NCI-H1092 treated with DMSO at 0.1 percent for 48 hours (cell line): ENCODE data around the gene POU3F1.

Source experiments
- DNase-seq: peaks from one replicate; lab custom pipeline; 2025; lab: John Stamatoyannopoulos, UW

Gene POU3F1

DNA sequence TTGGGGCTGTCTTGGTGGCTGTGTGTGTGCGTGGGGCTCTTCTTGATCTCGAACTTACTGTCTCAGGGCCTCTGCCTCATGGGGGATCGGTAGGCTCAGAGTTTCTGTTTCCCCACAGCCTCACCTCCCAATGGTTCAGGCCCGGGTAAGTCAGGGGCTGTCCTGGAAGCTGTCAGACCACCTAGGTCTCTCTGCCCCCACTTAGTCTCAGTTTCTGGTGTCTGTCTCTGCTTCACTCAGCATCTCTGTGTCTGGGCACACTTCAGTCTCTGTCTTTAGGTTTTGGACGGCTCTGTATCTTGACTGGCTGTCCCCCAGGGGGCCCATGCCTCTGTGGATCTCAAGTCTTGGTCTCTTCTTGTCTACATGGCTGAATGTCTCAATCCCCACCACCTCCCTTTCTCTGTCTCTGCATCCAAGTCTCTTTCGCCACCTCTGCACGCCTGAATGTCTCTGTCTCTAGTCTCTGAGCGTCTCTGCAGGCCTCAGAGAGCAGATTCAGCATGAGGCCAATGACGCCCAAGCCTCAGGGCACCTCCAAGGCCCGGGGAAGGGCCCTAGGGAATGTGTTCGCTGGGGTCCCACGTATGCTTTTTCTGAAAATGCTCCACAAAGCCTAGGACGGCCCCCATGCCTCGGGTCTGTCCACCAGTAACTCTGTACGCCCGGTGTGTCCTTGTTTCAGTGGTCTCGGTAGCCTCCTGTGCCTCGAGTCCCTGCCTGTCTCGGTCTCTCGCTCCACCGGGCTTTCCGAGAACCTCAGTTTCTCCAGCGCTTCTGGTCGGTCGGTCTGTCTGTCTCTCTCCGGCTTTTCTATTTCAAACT is 42.1 kb downstream of the POU3F1 start:
- no peak for DNase-seq

DNA sequence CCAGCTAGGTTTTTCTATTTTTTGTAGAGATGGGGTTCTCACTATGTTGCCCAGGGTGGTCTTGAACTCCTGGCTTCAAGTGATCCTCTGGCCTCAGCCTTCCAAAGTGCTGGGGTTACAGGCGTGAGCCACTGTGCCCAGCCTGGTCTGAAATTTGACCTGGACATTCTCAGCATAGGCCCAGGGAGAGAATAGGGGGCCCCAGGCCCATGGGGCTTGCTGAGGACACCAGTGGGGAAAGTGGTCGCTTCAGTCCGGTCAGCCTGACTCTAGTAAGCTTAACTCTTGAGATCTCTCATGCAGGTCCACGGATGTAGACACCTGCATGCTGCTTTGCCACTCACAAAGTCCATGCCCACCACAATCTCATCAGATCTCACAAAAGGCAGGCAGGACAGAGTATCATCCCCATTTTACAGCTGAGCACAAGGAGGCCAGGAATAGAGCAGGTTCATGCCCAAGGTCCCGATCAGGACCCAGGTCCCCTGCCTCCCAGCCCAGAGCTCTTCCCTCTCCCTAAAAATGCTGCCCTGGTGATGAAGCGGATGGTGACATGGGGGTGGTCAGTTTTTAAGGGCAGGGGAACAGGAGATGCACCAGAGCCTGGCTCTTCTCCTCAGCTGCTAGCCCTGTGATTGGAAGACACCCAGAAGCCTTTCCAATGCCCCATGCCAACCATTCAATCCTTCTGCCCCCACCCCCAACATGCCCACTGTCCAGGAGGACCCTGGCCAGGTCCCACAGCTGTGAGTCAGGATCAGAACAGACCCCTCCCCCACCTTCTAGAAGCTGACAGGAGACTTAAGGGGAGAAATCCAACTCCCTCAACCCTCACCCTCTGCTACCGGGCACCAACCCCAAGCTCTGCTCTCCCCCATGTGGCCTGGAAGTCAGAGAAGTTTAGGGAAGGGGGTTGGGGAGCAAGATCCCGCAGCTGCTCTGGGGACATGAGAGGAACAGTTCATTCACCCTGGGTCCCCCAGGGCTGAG is 43.0 kb downstream of the POU3F1 start:
- no peak for DNase-seq

DNA sequence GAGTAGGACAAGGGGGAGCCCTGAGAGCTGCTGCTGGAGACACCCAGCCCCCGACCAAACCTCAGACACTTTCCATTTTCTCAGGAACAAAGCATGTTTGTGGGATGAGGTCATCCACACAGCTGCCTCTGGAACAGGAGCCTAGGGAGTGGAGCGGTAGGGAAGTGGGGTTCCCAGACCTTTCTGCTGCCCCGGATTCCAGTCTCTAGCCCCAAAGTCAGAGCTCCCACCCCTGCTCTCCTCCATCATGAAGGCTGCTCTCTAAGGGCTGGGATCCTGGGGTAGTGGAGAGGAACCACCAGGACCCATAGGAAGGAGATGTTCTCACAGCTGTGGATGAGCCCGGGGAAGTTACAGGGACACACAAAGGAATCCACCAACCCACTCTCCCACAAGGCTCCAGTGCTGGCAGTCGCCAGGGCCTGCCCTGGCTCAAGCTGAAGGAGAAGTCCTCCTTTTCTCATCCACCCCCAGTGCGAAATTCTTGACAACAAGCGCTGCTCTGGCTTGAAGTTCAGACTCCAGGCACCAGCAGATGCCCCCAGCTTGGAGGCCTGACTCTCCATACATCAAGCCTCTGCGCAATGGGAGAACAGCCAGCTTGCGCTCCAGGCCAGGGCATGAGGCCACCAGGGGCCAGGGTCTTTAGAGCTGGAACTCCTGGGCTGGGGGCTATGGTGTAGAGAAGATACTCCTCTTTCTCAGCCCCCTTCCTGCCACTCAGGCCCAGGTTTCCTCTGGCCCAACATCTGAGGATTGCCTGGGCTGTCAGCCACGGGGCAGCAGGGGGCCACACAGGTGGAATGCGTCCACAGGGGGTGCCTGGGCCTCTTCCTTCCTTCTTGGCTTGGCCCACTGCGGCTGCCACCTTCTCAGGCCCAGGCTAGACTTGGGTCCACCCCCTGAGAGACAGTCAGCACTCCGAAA is 45.8 kb downstream of the POU3F1 start:
- DNase-seq = no peak

DNA sequence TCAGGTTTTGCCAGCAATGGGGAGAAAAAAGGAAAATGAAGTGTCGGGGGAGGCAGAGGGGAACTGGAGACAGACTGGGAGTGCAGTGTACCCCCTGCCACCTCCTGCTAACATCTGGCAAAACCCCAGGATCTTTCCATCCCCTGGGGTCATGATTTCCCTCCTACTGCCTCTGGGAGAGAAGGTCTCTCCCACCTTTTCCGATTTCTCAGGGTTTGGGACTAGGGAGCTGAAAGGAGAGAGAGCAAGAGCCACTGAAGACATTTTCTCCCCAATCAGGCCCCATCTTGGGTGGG is 46.4 kb downstream of the POU3F1 start:
- no peak for DNase-seq

DNA sequence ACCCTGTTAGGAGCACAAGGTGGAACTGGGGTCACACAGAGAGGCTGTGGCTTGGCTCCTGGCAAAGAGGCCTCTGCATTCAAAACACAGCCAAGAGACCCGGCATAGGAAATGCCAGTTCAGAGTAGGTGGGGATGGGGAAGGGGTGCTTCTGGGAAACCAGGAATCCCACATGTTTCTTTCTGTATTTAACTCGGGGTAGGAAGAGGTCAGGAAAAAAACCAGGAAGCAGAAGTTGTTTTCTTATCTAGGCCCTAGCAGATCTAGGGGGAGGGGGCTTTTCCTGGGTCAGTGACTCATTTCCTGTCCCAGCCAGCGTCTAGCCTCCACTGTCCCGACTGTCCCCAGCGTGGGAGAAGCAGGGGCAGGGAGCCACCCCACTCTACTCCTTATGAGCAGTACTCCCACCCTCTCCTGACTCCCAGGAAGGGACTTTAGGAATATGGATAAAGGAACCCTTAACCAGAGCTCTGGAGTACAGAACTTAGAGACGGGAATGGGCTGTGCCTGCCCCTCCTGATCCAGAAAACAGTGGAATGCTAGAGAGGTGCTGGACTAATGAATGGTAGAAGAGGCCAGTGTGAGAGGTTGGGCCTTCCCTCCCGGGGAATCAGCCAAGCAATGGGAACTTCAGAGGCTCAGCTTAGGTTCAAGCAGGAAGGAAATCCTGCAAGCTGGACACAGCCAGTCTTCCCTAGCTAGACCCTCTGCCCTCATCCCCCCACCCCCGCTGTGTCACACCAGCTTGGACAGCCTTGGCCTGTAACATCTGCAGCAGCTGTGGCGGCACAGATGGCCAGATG is 47.0 kb downstream of the POU3F1 start:
- no peak for DNase-seq

DNA sequence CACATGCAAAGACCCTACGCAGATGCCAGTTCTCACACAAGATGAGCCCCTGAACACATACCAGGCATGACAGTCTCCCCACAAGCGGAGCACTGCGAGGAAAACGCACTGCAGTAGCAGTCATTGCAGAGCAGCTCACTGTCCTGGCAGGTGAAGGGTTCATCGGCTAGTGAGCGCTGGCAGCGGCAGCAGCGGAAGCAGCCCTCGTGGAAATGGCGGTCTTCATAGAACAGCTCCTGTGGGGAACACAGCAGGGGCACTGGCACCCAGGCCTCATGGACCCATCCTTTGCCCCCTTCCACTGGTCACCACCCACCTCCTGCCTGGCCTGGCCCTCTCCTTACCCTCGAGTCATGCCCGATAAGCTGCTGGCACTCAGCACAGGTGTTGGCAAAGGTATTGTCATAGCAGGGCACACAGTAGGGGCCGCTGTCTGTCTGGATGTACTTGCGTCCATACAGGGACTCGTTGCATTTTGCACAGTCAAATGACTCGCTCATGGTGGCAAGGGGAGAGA is 47.6 kb downstream of the POU3F1 start:
- DNase-seq = no peak

DNA sequence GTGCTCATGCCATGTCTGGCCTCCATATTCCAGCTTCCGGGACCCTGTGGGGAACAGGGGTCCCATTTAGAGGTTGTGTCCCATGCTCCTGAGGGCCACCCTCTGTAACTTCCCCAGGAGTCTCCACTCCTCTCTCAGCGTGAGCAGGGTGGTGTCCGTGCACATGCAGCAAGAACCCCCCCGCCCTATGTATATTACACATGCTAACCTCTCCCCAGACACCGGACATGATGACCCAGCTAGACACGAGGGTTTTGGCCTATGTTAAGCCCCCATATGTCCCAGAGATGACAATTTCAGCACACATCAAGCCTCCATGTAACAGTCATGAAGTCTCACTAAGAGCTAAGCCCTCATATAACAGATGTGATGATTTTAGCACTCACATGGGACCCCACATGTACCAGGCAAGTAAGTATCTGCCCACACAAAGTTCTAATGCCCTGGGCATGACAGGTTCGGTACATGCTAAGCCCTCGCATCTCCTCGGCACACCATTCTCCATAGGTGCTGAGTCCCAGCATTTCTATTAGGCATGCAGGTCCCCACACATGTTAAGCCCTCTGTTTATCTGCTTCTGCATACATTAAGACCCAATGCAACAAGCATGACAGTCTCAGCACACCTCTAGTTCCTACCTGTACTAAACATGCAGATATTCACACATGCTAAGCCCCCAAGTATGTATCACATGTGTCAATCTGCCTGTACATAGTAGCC is 48.3 kb downstream of the POU3F1 start:
- DNase-seq = no peak

DNA sequence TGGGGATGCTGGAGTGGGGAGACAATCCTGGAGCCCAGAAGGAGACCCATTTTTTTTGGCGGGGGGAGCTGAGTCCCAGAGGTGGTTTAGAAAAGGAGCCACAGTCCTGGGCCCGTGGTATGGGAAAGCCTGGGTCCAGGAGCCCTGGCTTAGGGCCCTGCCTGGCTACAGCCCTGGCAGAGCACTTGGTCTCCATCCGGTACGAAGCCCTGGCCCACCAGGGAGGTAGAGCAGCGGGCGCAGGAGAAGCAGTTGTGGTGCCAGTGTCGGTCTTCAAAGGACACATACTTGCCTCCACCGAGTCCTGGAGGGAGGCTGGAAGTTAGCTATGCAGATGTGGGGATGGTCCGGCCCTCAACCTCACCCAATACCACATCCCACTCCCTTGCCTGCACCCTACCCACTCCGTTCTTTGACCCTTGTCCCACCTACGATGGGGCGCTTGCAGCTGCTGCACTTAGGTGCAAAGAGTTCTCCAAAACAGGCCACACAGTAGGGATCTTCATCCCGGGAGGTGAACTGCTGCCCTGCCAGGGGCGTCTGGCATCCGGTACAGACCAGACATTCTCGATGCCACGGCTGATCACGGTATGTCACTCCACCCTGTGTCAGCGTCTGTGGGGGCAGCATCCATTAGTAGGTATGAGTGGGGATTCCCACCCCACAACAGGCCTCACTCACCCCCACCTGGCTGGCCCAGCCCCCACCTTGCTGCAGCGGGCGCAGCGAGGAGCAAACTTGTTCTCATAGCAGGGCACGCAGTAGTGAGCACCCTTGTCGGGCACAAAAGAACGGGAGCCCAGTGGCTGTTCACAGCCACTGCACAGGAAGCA is 49.1 kb downstream of the POU3F1 start:
- DNase-seq = no peak

DNA sequence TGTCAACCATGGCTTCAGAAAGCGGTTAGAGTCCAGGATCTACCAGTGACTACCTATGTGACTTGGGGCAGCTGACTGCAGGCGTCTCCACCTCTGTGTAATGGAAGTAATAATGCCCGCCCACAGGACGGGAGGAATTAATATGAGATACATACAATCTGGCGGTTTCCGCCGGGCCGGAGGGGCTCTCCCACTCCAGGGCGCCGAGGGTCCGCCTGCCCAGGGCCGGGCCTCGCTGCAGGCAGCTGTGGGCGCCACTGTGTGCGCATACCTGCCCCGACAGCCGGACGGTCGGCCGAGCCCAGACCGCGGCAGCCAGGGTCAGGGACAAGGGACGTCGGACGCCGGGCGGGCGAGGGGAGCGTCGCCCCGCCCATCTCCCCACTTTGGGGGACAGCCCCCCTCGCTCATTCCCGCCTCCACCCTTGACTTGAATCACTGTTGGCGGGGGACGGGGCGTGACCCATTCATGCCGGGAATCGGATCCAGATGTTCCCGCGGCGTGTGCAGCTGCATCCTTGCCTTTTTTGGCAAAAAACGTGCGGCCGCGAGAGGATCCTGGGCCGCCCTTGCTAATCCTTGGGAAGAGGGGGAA is 50.7 kb downstream of the POU3F1 start:
- no peak for DNase-seq

DNA sequence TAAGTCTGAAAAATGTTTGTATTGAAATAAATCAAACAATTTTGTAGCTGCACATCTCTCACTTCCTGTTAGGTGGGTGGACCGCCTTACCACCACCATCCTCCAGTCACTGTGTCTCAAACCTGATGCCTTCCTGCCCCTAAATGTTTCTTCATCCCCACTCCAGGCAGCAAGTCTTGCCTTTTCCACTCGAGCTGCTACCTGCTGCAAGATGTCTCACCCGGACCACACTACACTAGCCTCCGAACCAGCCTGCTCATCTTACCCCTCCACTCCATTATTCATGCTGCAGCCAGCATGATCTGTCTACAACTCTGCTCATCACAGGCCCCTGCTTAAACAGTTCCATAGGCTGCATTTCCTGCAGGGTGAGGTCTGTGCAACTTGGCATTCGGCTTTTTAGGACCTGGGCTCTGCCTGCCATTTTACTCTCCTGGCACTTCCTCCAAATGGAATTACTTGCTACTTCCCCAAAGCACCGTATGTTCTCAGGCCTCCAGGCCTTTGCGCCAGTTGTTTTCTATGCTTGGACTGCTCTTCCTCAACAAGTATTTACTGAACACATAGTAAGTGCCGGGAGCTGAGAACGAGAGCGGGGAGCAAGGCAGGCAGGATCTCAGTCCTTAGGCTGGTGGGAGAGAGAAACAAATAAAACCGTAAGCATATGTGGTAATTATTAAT is 51.6 kb downstream of the POU3F1 start:
- DNase-seq = no peak
